GM21381 (cell line): ENCODE measurements around the gene SOX4.
"Not testable (repeated sequence)": the region's sequence is repeated elsewhere in the genome, so short reads cannot be mapped to it uniquely, and the experiment has no call there.

Source experiments
- ATAC-seq: cut with Tn5 transposase; IDR thresholded peaks from one replicate; pipeline ENCODE4 v1.9.1; 2021; ENCODE audit warnings: mild to moderate bottlenecking, moderate library complexity; ENCODE audit not compliant: unreplicated experiment

SOX4 gene

DNA sequence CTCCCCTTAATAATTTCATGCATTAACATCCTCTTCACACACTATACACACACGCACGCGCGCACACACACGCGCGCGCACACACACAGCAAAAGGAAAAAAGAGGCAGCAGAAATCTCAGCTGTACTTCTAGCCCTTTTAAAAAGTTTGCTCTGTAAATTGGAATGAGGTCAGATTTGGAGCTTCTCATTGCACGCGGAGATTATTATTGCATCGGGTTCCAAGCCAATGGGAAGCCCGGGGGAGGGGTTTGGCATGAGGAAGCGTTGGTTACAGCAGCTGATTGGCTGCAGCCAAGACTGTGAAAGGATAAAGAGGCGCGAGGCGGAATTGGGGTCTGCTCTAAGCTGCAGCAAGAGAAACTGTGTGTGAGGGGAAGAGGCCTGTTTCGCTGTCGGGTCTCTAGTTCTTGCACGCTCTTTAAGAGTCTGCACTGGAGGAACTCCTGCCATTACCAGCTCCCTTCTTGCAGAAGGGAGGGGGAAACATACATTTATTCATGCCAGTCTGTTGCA, at the start of gene SOX4:
TSS of gene SOX4 (plus strand) at position 340 of the 515 bp plus-strand sequence. CDS start 784 bp downstream, outside the sequence.
- peak; percentile 56 for ATAC-seq

DNA sequence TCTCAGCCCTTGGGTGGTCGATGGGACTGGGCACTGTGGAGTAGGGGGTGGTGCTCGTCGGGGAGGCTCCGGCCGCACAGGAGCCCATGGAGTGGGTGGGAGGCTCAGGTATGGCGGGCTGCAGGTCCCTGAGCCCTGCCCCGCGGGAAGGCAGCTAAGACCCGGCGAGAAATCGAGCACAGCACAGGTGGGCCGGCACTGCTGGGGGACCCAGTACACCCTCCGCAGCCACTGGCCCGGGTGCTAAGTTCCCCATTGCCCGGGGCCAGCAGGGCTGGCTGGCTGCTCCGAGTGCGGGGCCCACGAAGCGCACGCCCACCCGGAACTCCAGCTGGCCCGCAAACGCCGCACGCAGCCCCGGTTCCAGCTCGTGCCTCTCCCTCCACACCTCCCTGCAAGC, 41.3 kb upstream of the SOX4 start:
- ATAC-seq = not testable (repeated sequence)

DNA sequence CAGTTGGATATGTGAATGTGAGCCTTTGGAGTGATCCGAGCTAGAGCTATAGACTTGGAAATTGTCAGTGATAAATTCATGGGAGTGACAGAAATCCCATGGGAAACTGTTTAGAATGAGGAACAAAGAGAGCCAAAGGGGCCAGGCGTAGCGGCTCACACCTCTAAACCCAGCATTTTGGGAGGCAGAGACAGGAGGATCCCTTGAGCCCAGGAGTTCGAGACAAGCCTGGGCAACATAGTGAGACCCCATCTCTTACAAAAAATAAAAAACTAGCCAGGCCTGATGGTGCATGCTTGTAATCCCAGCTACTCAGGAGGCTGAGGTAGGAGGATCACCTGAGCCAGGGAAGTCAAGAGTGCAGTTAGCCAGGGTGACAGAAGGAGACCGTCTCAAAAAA, 39.3 kb upstream of the SOX4 start:
- ATAC-seq = no peak

DNA sequence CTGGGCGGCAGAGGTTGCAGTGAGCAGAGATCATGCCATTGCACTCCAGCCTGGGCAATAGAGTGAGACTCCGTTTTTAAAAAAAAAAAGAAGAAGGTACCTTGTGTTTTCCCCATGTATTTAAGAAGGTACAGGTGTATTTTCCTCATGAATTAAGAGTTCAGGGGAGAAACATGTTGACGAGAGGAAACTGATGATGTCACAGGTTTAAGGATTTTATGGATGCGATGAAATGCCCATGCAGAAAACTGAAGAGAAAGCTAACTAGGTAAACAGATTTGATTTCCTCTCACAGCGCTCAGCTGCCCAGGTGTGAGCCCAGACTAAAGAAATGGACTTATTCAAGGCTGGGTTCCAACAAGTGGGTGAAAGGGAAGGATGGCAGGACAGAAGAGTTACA, 38.4 kb upstream of the SOX4 start:
- ATAC-seq = no peak

DNA sequence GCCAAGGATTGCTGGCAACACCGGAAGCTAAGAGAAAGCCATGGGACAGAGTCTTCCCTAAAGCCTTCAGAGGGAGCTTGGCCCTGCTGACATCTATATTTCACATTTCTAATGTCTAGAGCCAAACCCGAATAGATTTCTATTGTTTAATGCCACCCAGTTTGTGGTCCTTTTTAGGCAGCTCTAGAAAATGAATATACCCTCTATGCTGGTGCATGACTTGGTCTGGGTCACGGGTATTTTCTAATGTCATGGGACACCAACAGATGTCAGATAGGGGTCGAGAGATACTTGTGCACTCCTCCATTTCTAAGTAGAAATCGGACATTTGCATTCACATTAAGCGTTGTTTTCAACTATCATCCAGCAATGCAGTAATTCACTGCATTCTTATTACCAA, 37.0 kb upstream of the SOX4 start:
- no peak for ATAC-seq

DNA sequence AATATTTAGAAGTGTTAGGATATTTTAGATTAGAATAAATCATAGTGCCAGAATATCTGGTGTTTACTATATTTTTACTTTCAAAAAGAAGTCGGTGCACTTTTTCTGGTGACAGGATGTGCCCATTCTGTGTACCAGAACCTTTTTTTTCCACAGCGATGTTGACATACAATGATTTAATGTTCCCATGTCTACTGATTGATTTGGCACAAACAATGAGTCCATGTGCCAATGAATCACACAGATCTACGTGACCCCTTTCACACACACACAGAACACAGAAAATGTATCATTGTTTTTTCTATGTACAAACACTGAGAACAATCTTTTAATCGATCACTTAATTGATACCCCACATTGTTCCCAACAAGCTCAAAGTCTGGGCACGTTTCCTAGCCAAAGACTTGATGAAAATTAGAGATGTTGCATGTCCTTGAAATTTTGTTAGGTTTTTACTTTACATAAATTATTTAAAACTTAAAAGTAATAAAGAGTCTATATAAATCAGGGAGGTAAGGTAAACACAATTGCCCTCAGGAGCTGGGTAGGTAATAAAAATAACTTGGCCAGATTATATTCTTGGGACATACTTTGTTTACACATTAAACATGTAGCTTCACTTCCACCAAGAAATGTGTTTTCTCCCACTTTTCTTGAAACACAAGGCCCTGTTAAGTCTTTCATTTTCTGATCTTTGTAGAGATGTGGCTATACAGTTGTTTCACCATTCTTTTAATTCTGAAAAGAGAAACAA, 36.4 kb upstream of the SOX4 start:
- ATAC-seq = no peak

DNA sequence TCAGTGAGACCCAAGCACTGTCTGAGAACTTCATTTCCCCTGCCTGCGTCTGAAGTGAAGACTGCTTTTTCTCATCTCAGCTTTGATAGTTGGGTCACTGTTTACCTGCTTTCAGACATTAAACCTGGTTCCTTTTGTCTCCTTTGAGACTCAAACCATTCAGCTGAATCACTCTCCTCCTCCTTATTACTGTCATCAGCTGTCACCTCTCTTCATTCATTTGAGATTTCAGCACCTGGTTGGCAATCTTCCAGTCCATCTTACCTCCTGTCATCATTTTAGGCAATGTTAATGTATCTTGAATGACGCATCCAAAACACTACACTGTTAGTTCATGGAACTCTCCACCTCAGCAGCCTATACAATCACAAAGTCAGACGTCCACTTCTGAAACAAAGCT, 34.3 kb upstream of the SOX4 start:
- no peak for ATAC-seq

DNA sequence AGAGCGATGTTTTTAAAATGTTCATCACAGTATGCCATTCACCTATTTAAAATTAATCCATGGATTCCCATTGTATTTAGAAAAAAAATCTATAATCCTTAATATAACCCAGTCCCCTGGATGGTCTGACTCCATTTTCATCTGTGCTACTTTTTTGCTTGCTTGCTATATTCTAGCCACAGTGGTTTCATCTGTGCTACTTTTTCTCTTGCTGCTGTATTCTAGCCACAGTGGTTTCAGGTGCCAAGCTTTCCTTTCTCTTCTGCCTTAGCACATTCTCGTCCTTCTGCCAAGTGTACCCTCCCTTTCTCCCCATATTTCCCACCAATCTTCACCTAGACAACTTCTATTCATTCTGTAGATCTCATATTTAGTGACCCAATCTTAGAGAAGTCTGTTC, 33.3 kb upstream of the SOX4 start:
- no peak for ATAC-seq

DNA sequence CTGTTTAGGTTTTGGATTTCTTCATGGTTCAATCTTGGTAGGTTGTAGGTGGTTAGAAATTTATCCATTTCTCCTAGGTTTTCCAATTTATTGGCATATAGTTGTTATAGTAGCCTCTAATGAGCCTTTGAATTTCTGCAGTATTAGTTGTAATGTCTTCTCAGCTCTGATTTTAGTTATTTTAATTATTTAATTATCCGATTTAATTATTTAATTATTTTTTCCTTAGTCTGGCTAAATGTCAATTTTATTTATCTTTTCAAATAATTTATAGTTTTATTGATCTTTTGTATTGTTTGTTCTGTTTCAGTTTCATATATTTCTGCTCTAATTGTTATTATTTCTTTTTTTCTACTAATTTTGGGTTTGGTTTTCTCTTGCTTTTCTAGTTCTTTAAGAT, 28.1 kb upstream of the SOX4 start:
- no peak for ATAC-seq

DNA sequence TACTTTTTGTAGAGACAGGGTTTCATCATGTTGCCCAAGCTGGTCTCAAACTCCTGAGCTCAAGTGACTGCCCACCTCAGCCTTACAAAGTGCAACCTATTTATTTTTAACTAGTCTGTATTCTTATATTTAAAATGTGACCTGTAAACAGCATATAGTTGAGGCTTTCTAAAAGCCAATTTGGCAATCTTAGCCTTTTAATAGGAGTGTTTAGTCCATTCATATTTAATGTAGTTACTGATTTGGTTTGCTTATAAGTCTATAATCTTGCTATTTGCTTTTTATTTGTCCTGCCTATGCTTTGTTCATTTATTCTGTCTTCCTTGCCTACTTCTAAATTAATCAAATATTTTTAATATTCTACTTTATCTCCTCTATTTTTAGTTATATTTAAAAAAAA, 15.0 kb upstream of the SOX4 start:
- no peak for ATAC-seq

DNA sequence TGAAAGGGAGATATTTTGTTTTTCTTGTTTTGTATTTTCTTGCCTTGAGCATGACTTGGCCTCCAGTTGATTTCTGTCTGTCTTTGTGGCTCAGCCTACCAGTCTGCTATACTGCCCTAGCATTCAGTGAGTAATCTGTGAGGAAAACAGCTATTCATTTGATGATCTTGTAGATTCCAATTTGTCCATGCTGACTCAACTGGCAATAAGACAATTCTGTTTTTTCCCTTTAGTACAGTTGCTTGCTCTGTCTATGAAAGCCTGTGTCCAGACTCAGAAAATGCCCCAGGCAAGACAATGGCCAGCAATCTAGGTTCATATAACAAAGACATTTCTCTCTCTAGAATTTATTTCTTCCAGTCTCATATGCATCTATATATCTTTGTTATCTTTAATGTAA, 10.9 kb upstream of the SOX4 start:
- ATAC-seq = no peak

DNA sequence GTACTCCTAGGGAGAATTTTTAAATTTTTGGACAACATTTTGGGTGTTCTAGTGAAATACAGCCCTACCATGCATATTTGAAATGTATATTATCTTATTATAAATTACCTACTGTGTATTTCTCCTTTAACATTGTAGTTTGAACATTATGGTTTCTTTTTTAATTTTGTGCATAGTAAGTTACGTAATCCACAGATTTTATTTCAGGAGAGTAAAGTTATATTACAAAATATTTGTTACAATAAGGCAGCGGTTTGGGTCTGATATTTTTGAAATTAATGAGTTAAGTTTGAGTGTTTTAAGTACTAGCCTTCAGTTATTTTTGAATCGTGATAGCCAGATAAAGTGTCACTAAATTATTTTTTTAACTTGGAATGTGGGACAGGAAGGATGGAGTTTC, 7.3 kb upstream of the SOX4 start:
- no peak for ATAC-seq

DNA sequence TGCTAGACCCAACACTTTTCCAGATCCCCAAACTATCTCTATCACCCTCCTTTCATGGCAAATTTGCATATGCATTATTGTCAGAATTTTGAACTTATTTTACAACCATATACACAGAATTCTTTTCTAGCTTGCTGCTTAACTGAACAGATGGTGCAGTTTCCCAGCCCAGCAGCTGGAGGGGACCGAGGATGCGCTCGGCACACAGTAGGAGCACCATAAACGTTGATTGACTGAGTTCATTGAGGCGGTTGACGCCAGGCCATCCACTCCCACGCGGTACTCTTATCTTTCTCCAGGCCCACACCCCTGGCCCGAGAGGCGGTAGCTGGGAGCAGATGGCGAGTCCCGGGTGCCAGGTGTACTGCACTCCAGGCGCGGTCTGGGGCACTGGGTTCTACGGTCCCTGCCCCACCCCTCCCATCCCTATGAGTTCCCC, 6.8 kb upstream of the SOX4 start:
- peak; percentile 3 for ATAC-seq

DNA sequence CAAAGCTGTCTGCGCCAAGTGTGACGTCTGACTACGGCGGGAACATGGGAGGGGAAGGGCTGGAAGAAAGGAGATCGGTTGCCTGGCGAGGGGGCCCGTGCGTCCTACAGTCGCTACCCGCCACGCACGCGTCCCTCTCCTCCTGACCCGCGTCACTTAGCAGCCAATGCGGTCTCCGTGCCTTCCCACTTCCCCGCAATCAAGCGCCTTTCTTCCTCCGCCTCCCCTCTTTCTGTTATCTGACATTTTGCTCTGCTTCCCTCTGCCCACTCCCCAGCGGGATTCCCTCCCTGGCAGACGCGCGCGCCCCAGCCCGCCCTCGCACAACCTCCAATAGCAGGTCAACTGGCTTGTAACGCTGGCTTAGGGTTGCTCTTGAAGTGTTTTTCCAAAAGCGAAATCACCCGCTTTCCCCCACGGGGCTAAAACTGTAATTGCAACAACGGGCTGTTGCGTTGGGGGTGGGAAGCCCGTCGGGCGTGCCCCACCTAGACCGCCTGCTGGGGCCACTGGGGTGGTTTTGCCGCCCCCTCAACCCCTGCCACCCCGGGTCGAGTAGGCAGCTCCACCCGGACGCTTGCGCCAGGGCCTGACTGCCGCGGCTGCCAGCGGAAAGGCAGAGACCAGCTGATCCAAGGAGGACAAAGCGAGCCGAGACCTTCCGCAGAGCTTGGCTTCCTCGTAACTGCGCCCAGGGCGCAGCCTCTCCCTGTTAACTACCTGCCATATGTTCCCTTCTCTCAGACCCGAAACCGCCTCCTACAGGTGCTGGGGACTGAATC, 6.2 kb upstream of the SOX4 start:
- peak; percentile 31 for ATAC-seq

DNA sequence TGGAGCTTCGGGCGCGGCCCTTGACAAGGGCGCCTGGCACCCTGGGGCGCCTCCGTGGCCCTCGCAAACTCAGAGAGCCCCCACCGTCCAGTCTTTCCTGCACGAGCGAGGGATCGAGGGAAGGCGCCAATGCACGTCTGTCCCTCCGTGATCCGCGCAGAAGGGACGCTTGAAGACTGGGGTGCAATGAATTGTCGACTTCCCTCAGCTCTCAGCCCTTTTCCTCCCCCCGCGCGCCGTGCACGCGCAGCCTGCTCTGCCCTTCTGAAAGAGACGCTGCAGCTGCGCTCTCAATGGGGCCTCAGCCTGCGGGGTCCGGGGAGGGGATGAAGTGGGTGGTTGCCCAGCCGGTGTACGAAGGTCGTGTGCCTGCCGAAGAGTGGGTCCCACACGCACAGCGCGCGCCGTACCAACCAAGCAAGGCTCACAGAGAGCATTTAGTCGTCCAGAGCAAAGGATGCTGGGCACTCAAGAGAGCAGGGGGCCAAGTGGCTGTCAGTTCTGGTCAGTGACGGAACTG, 5.5 kb upstream of the SOX4 start:
- ATAC-seq = peak; percentile 23

DNA sequence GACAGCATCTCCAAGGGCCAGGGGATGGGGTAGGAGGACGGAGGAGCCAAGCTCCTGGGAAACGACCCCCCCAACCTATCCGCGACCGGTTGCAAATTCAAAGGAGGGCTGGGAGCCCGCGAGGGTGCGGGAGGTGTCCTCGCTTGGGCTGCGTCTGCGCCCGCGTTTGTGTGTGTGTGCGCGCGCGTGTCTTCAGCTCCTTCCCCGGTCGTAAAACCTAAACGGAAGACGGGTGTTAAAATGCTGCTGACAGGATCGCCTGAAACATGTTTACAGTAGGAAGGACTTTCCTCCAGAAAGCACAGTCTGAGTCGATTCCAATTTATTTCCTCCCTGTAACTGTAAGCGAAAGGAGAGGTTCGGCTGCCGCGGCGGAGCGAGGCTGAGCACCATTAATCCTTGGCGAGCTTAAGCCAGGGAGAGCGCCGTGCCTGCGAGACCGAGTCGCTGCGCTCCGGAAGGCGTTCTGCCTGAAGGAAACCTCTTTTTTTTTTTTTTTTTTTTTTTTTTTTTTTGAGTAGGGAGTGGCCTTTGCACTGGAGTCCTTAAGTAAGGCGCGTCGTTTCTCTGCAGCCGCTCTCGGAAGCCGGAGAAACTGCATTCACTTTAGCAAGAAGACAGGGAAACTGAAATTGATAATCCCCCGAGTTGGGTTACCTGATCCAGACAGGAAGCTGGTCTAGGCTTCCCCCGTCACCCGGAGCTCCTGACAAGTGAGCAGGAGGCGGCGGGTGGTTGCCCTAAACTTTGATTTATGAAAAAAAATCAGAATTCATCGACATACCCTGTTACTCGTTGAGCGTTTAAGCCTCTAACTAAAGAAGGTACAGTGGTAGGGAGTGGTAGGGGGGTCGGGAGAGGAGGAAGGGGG, 4.8 kb upstream of the SOX4 start:
- peak; percentile 28 for ATAC-seq

DNA sequence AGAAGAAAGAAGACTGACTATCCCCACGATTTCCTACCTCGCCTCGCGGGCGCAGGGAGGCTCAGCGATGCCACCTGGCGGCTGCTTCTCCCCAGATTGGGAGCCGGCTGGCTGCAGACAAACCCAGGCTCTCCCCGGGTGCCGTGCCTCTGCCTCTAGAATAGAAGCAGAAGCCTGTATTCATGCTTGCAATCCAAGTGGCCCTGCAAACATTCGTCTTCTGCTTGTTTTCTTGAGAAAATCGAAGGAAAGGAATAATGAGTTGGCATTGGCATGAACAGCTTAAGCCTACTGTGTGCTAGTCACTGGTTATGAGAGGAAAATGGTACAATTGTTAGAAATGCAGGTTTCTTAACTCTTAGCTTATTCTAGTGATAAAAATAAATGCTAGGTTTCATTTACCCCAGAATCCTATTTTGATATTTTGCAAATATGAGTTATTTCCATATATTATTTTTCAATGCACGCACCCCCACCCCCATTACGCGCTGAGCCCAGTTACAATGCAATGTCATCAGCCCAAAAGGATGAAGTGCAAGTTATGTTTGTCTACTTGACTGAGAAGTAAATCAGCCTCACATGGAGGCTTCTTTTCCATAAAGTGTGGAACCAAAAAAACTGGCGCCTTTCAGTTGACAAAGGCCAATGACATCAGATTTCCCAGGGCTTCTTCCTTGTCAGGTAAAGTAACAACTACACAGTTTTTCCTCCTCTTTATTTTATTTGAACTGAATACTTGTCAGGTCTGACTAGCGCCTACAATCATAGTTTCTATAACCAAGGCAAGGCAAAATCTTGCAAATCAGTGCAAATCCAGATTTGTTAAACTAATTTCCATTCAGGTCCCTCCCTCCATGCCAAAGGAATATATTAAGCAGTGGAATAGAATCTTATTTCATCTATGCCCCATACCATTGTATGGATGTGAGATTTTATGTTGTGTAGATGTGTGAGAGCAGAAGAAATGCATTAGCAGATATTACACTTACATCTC, 3.9 kb upstream of the SOX4 start:
- peak; percentile 33 for ATAC-seq

DNA sequence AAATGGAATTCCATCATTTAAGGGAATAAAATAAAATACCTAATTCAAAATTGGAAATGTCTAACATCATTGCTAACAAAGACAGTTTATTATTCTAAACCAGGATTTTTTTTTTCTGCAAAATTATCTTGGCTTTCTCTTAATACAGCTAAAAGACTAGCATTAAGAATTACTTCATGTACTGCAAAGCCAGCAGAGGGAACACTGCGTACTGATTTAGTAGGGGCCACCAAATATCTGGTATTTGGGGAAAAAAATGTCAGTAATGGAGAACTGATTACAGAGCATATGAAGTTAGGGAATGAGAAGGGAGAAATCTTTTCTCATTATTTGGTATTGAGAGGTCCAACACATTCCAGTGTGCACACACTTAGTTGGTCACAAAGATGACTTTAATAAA, 3.2 kb upstream of the SOX4 start:
- no peak for ATAC-seq

DNA sequence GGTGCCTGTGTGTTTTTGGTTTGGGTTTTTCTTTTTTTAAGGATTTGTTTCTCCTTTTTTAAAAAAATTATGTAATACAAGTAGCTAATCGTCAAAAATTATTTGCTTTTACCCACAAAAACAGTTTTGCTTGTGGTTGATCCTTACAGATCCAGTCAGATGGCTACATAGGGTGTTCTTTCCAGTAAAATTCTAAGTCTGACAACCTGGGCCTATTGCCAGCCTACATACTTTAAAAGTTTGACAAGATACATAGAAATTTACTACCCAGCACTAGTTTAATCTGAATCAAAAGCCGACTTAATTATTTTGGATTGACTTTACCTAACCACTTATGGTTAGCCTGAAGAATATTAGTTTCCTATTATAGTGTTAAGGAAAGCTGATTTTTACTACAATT, 2.1 kb upstream of the SOX4 start:
- ATAC-seq = no peak

DNA sequence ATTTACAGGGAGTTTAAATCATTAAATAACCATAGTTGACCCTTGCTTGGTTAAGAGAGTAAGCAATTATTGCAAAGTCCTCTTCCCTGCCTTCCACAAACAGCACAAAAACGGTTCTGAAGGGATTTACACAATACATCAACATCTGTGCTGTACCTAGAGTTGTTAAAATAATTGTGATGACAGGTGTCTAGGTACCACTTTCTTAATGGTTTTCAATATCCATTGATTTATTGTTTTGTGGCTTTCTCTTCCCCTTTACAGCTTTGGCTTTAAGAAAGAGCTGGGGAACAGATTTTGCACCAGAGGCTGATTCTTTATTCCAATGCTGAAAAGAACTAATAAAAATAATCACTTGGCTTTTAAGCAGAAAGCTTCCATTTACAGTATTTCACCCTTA, 598 bp upstream of the SOX4 start:
- no peak for ATAC-seq
